GM18526 (cell line): ENCODE measurements around the gene RSAD1.

ENCODE experiments used
- POLR2A ChIP-seq: IDR thresholded peaks from 3 replicates; pipeline ENCODE4 v1.6.1; 2011; ENCODE audit not compliant: insufficient read length; ENCODE audit errors: extremely low read depth

RSAD1 gene

DNA sequence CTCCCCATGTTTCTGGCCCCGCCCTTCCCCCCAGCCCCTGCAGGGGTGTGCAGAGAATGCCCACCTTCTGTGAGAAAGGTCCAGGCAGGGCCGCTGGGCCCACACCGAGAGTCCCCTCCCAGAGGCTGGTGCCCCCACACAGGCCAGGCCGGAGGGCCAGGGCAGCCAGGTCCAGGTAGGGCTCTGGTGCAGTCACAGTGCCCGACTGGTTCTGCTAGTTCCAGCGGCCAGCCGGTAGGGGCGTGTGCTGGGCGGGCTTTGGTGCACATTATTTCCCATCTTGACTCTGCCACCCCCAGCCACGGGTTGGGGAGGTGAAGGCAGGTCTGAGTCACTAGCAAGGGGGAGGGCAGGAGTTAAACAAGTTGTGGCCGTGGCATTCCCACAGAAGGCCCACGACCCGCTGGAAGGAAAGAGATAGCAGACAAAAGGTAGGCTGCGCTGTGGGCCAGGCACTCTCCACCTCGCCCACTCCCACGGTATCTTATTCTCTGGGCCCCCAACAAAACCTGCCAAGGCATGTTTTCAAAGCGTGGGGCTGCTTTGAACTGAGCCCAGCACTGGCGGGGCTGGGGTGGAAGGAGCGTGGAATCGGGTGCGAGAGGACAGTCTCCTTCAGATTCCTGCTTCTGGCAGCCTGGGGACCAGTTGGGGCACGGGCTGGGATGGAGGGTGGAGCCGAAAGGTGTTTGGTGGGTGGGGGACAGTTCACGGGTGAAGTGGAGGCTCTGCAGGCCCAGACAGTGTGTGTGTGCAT is 55.7 kb downstream of the RSAD1 start:
- no peak for TF ChIP-seq POLR2A

GRCh38 chr17:50534979-50535326 is 56.3 kb downstream of the RSAD1 start:
- no peak for TF ChIP-seq POLR2A

- TF ChIP-seq POLR2A: no peak
Observed at GRCh38 chr17:50535407-50535806, 56.7 kb downstream of the RSAD1 start.
